ENCODE data around the gene C3orf49. TPM values are rescaled to one million over a fixed set of nuclear protein-coding genes. Genes with fewer than 3 reads are reported as not detected.

Gene C3orf49
- total and polyA plus RNA-seq, 7 donors = not detected

DNA sequence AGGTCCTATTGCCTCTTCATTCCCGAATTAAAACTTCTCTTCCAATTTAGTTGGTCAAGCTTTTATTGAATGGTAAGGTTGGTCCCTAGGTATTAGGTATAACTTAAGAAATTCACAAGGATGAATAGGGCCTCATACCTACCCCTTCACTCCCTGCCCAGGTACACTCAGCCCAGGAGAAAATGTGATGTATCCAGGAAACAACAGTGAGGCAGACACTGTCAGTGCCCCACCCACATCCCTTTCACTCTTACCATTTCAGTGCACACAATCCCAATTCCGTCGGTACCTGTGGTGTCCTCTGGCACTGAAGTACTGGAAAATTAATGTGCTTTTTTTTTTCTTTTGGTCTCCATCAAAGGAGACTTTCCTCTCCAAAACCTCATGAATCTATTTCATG, 10.5 kb upstream of the C3orf49 start:
- no peaks in the 10 kb centered on the region for H3K36me3 ChIP-seq
- no peaks in the 10 kb centered on the region for H3K4me1 ChIP-seq
- DNase-seq = no peak
- H3K27ac ChIP-seq = no peak overlapping the region
- WGBS, 2 donors = 77 to 85% methylated on average over 3 of the region's 3 CpGs
- intact Hi-C loops (cut with DNase I) = no loop called here
- no peak overlapping the region for H3K4me3 ChIP-seq
- H3K9me3 ChIP-seq = no peaks in the 10 kb centered on the region
- no peak for TF ChIP-seq POLR2AphosphoS5 (IDR thresholded peaks at IDR 0.05)
- no peak for TF ChIP-seq EP300 (IDR thresholded peaks at IDR 0.05)
- TF ChIP-seq, protein P1, sequence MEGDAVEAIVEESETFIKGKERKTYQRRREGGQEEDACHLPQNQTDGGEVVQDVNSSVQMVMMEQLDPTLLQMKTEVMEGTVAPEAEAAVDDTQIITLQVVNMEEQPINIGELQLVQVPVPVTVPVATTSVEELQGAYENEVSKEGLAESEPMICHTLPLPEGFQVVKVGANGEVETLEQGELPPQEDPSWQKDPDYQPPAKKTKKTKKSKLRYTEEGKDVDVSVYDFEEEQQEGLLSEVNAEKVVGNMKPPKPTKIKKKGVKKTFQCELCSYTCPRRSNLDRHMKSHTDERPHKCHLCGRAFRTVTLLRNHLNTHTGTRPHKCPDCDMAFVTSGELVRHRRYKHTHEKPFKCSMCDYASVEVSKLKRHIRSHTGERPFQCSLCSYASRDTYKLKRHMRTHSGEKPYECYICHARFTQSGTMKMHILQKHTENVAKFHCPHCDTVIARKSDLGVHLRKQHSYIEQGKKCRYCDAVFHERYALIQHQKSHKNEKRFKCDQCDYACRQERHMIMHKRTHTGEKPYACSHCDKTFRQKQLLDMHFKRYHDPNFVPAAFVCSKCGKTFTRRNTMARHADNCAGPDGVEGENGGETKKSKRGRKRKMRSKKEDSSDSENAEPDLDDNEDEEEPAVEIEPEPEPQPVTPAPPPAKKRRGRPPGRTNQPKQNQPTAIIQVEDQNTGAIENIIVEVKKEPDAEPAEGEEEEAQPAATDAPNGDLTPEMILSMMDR (IDR thresholded peaks at IDR 0.05) = no peak
- TF ChIP-seq POLR2A (IDR thresholded peaks at IDR 0.05) = no peak
- H3K27me3 ChIP-seq = no peaks in the 10 kb centered on the region

DNA sequence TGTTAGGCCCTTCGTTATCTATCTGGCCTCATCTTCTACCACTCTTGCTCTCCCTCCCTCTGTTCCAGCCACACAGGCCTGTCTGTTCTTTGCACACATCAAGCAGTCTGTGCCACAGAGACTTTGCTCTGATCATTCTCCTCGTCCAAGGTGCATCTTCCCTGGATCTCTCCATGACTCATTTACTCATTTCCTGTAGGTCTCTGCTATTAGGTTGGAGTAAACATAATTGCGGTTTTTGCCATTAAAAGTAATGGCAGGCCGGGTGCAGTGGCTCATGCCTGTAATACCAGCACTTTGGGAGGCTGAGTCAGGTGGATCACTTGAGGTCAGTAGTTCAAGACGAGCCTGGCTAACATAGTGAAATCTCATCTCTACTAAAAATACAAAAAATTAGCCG, 9.5 kb upstream of the C3orf49 start:
- DNase-seq = no peak
- no peaks in the 10 kb centered on the region for H3K36me3 ChIP-seq
- no peak for TF ChIP-seq POLR2A (IDR thresholded peaks at IDR 0.05)
- TF ChIP-seq, protein P1 (IDR thresholded peaks at IDR 0.05) = no peak
- TF ChIP-seq POLR2AphosphoS5 (IDR thresholded peaks at IDR 0.05) = no peak
- TF ChIP-seq EP300 (IDR thresholded peaks at IDR 0.05) = no peak
- intact Hi-C loops (cut with DNase I) = no loop called here
- no peaks in the 10 kb centered on the region for H3K4me1 ChIP-seq
- no peaks in the 10 kb centered on the region for H3K27me3 ChIP-seq
- H3K4me3 ChIP-seq = no peak overlapping the region
- no peaks in the 10 kb centered on the region for H3K9me3 ChIP-seq
- 82 to 83% methylated on average over 6 of the region's 6 CpGs for WGBS, 2 donors
- no peak overlapping the region for H3K27ac ChIP-seq

DNA sequence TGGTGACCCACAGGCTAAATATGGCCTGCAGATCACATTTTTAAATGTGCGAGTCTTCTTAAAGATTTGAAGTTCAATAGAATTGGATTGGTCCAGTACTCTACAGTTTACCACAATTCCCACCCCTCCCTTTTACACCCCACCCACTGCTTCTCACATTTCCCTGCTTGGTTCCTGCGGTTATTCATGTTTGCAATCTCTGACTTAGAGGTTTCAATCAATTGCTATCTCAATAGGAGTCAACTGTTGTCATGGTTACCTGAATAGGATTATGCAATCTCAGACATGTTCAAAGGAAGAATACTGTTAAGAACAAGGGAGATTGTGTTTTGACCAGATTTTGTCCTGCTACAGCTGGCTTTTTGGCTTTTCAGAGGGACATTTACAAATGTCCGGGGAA, 4.9 kb upstream of the C3orf49 start:
- peaks cover 0 to 3% (median 2%) of the 10 kb centered on the region in 4 donors for H3K4me1 ChIP-seq
- TF ChIP-seq POLR2A (IDR thresholded peaks at IDR 0.05) = no peak
- TF ChIP-seq POLR2AphosphoS5 (IDR thresholded peaks at IDR 0.05) = no peak
- intact Hi-C loops (cut with DNase I) = no loop called here
- H3K27ac ChIP-seq = no peak overlapping the region
- no peaks in the 10 kb centered on the region for H3K27me3 ChIP-seq
- no peaks in the 10 kb centered on the region for H3K36me3 ChIP-seq
- no peaks in the 10 kb centered on the region for H3K9me3 ChIP-seq
- no peak for DNase-seq
- 89 to 91% methylated on average over 3 of the region's 3 CpGs for WGBS, 2 donors
- no peak overlapping the region for H3K4me3 ChIP-seq

DNA sequence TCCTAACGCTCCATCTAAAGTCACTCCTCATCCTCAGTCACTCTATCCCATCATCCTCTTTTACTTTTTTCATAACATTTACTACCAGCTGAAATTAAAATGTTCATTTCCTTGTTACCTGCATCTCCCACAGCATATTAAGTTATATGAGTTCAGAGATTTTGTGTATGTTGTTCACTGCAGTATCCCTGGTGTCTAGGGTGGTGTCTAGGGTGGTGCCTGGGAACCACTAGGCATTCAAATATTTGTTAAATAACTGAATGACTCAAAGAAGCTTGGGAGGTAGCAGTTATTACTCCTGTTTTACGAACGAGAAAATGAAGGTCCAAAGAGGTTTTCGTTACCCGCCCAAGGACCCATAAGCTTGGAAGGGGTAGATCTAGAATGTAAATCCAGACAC, 1.9 kb upstream of the C3orf49 start:
- H3K36me3 ChIP-seq = no peaks in the 10 kb centered on the region
- no peak for TF ChIP-seq POLR2A (IDR thresholded peaks at IDR 0.05)
- TF ChIP-seq, protein P1 (IDR thresholded peaks at IDR 0.05) = no peak
- TF ChIP-seq EP300 (IDR thresholded peaks at IDR 0.05) = no peak
- TF ChIP-seq POLR2AphosphoS5 (IDR thresholded peaks at IDR 0.05) = no peak
- H3K27me3 ChIP-seq = no peaks in the 10 kb centered on the region
- no peak for DNase-seq
- no peak overlapping the region for H3K4me3 ChIP-seq
- 33 to 71% methylated on average over 5 of the region's 5 CpGs for WGBS, 2 donors
- H3K9me3 ChIP-seq = no peaks in the 10 kb centered on the region
- intact Hi-C loops (cut with DNase I) = loop anchor here (5.0 kb wide), 2 partner anchors 465 to 1195 kb away; no protein-coding TSS in a partner anchor
- no peak overlapping the region for H3K27ac ChIP-seq
- H3K4me1 ChIP-seq = peaks cover 0 to 3% (median 2%) of the 10 kb centered on the region in 4 donors

DNA sequence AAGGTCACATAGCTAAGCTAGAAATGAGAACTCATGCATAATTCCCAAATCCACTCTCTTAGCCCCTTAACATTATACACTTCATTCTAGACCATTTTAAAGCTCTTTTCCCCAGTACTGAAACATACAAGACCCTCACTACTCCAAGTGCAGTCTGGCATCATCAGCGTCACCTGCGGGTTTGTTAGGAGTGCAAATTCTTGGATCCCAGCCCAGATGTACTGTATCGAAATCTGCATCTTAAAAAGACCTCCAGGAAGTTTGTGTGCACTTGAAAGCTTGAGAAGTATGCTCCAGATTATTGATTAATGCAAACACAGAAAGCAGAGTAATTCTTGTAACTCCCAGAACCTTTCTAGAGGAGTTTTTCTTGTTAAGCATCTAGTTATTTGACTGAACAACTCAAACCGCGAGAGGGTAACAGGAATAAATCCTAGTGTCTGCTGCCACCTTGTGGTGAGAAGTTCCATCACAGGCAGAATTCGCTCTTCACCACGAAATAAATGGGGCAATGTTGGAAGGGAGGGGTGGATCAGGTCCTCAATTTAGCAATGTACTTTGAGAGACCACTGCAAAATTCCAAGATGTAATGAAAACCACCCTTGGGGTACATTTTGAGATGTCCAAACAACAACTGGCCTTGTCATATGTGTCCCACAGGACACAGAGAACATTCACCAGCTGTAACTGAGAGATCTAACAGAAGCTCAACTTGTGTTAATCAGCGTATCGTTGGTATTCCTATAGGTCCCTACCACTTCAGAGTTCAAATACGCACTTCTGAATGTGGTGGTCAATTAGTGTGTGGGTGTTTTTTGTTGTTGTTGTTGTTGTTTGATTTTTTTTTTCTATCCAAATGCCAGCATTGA, 583 bp upstream of the C3orf49 start:
- intact Hi-C loops (cut with DNase I) = loop anchor here (5.0 kb wide), 2 partner anchors 466 to 1196 kb away; no protein-coding TSS in a partner anchor
- Histone ChIP-seq H3K27me3 (no peaks in the 10 kb centered on the region), H3K36me3 (no peaks in the 10 kb centered on the region), H3K9me3 (no peaks in the 10 kb centered on the region), H3K4me3 (no peak overlapping the region), H3K4me1 (peaks cover 0 to 3% (median 2%) of the 10 kb centered on the region in 4 donors), H3K27ac (no peak overlapping the region)
- TF ChIP-seq, protein P1 (IDR thresholded peaks at IDR 0.05) = peak; percentile 45 to 86 (median 78)
- TF ChIP-seq POLR2AphosphoS5 (IDR thresholded peaks at IDR 0.05) (no peak), EP300 (IDR thresholded peaks at IDR 0.05) (no peak)
- 29 to 41% methylated on average over 10 of the region's 10 CpGs for WGBS, 2 donors
- peak; percentile 72 for DNase-seq
